ENCODE data around the gene UBAP1.
"Not testable (repeated sequence)": the region's sequence is repeated elsewhere in the genome, so short reads cannot be mapped to it uniquely, and the experiment has no call there.

UBAP1 gene

DNA sequence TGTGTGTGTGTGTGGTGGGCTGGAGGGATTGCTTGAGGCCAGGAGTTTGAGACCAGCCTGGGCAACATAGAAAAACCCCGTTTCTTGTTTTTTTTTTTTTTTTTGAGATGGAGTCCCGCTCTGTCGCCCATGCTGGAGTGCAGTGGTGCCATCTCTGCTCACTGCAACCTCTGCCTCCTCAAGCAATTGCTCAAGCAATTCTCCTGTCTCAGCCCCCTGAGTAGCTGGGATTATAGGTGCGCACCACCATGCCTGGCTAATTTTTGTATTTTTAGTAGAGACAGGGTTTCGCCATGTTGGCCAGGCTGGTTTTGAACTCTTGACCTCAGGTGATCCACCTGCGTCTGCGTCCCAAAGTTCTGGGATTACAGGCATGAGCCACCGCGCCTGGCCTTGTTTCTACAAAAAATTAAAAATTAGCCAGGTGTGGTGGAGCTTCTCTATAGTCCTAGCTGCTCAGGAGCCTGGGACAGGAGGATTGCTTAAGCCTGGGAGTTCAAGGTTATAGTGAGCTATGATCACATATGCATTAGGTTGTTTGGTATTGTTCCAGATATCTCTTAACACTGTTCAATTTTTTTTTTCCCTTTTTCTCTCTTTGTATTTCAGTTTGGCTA lies 47.4 kb downstream of the UBAP1 start:
- not testable (repeated sequence) for DNase-seq

GRCh38 chr9:34227445-34227844 lies 48.6 kb downstream of the UBAP1 start:
- no peak for DNase-seq

DNA sequence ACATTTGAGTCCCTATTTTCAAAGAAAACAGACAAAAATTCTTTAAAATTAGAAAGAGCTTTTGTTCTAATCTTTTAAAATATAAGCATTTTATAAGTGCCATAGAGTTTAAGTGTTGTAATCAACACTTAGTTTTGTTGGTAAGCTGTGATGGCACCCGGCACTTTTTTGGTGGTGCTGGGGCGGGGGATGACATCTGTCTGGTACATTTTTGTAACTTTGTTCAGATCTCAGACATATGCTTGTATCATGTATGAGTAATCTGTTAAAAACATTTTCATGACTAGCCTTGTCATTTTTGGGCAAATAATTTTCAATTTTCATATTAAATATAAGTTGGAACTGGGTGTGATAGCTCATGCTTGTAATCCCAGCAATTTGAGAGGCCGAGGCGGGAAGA lies 51.7 kb downstream of the UBAP1 start:
- DNase-seq: no peak

- no peak for DNase-seq
Observed at GRCh38 chr9:34232201-34232600, 53.4 kb downstream of the UBAP1 start.

DNA sequence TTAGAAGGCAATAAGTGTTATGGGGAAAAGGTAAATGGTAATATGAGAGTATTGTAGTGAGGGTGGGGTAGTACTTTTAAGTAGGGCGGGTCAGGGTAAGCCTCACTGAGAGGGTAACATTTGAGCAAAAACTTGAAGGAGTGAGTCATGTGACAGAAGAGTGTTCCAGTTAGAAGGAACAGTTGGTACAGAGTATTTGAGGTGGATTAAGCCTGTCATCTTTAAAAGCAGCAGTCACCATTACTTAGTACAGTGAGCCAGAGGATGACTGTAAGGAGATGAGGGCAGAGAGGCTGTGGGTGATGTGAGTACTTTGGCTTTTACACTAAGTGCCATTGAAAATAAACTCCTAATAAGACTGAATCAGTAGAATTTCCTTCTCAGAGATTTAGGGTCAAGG lies 54.8 kb downstream of the UBAP1 start:
- no peak for DNase-seq

DNA sequence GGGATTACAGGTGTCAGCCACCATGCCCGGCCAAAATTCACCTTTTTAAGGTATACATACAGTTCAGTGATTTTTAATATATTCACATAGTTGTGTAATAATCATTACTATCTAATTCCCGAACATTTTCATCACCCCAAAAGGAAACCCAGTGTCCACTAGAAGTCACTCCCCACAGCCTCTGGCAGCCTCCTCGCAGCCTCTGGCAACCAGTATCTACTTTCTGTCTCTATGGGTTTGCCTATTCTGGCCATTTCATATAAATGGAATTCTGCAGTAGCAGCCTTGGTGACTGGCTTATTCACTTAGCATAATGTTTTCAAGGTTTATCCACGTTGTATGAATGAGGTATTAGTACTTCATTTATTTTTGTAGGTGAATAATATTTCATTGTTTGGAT lies 59.0 kb downstream of the UBAP1 start:
- no peak for DNase-seq

- no peak for DNase-seq
Observed at GRCh38 chr9:34240006-34240405, 61.2 kb downstream of the UBAP1 start.

GRCh38 chr9:34242830-34243229 lies 64.0 kb downstream of the UBAP1 start:
- no peak for DNase-seq

DNA sequence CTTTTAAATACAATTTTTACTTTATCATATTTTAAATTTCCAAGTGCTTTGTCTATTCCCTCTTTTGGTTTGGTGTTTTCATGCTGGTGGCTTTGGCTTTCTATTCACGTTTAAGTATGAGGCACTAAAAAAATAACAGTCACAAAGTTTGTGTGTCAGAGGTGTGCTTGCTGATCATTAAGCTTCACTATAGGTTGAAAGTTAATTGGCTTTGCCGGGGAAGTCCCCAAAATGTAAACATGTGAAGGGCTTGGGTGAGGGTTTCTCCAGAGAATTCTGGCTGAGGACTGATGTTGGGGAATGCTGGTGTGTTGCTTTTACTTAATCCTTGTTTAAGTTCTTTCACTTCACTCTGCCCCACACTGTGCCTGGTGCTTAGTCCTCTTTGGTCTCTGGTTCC lies 66.4 kb downstream of the UBAP1 start:
- not testable (repeated sequence) for DNase-seq

GRCh38 chr9:34246453-34246852 lies 67.6 kb downstream of the UBAP1 start:
- DNase-seq: no peak

DNA sequence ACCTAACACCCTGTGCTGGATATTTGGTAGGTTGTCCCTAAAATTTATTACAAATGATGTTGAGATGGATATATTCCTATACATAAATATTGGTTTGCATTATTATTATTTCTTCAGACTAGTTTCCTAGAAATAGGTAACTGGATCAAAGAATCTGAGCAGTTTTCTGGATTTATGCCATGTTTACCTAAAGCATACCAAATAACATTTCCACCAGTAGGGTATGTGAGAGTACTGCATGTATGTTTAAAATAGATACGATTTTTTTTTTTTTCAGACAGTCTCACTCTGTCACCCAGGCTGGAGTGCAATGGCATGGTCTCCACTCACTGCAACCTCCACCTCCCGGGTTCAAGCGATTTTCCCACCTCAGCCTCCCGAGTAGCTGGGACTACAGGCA lies 68.9 kb downstream of the UBAP1 start:
- DNase-seq: not testable (repeated sequence)

DNA sequence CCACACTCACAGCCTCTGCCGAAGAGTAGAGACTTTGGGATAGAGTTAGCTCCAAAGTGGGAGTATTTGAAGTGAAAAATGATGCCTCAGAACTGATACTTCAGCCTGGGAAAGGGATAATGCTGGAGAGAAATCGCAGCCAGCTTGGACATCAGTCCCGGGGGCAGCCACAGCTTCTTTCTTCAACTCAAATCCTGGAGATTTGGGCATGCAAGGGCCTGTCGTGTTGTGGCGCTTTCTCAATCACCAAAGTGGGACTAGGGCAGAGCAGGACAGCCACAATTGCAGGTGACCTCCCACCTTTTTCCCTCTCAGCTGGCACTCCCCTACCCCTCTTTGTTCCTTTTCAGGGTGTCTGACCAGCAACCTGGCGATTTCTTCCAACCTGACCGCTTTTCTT lies 70.4 kb downstream of the UBAP1 start:
- no peak for DNase-seq

DNA sequence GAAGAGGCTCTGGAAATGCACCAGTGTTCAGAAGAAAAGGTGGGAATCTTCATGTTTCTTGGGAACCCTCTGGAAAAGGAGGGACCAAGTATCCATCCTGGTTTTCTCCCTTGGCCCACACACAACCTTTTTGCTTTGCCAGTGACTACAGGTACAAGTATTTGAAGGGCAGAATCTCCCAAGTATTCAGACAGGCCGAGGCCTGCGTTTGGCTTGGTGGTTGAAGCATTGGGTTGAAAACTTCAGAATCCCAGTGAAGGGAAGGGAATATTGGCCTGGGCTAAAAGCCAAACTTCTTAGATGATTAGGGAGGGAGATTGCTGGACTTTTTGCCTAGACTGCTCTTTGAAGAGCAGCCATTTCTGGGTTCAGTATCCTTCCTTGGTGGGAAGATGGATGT lies 71.9 kb downstream of the UBAP1 start:
- DNase-seq: no peak

DNA sequence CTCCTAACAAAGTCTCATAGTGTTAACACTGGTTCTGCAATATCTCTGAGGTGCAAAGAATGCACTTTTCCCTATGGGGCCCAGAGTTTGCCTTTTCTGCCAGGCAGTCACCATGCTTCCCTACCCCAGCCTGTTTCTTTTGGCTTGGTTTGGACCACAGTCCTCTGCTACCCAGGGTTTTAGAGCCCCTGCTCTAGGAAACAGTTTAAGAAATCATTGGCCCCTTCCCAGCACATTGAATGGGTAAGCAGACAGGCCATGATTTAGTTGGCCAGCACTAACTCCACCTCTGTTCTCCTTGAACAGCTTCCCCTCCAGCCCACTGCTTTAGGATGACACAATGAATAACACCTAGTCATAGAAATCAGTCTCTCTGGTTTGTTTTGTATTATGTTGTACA lies 73.2 kb downstream of the UBAP1 start:
- no peak for DNase-seq

GRCh38 chr9:34252670-34253459 lies 74.0 kb downstream of the UBAP1 start:
- peak; percentile 63 for DNase-seq

GRCh38 chr9:34253460-34253837 lies 74.6 kb downstream of the UBAP1 start:
- DNase-seq: no peak

- no peak for DNase-seq
Observed at GRCh38 chr9:34254141-34254913, 75.5 kb downstream of the UBAP1 start.

- DNase-seq: no peak
Observed at GRCh38 chr9:34254966-34255825, 76.4 kb downstream of the UBAP1 start.

GRCh38 chr9:34256104-34256503 lies 77.3 kb downstream of the UBAP1 start:
- no peak for DNase-seq

DNA sequence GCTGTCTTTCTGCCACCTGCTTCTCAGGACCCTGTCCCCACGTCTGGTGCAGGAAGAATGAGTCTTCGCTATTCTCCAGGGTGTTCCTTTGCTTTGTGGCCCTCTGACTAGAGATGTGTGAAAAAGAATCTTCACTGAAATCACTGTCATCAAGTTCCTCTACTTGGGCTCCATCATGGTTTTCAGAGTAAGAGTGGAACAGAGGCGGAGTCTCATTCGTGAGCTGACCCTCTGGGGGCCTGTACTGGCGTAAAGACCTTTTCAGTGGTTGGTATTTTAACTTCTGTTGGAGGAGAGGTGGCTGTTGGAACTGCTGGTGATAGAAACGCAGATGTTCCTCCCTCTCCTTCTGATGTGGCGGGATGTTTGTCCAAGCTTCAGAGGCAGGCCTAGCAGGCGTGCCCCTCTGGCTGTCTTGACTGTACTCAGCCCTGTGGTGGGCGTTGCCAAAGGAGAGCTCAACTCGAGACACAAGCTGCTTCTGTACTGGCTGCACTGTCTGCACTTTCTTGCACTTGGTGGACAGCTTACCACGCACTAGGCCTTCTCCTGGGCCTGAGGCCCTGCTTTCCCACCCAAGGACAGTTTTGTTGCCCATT lies 78.2 kb downstream of the UBAP1 start:
- no peak for DNase-seq

GRCh38 chr9:34259315-34259714 lies 80.5 kb downstream of the UBAP1 start:
- DNase-seq: no peak

- DNase-seq: no peak
Observed at GRCh38 chr9:34262971-34263370, 84.1 kb downstream of the UBAP1 start.

DNA sequence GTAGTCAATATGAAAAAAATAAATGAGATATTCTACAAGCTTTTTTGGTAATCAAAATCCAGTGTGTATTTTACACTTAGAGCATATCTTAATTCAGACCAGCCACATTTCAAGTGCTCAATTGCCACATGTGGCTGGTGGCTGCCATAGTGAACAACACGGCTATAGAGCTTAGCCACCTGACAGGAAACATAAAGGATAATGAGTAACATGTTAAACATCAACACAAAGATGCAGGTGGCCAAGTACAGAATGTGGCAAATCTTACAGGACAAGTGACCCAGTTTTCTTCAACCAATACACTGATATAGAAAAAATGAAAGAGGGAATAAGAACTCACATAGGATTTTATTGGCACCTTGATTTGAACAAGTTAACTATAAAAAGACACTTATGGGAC lies 88.8 kb downstream of the UBAP1 start:
- no peak for DNase-seq

Data from CD4-positive, alpha-beta T cell treated with Interleukin-4 for 4 hours (primary cell).